Stomach (tissue), 9 donors: ENCODE data around the gene FASTKD3. TPM values are rescaled to one million over a fixed set of nuclear protein-coding genes. Genes with fewer than 3 reads are reported as not detected.

ENCODE experiments used
- DNase-seq, 2 donors: peaks; one replicate each; pipeline versions ENCODE4 v3.0.0 to v3.0.0-alpha.2; 2013 to 2019
- H3K27ac ChIP-seq, 5 donors: fragments of 200-600 bp in 4 of 5; sonication (generic) in 4 of 5; one replicate each; pipeline ENCODE4 v1.5.1; 2013 to 2019; ENCODE audit warnings: mild to moderate bottlenecking in 1 of 5, moderate library complexity in 1 of 5
- H3K27me3 ChIP-seq, 3 donors: fragments of 200-600 bp; sonication (generic); one replicate each; pipeline ENCODE4 v1.5.1; 2017 to 2019; ENCODE audit warnings: mixed run types in 1 of 3
- H3K36me3 ChIP-seq, 4 donors: fragments of 200-600 bp; sonication (generic); 1 replicate in 3 of 4; 2 replicates in 1 of 4; pipeline ENCODE4 v1.5.1; 2016 to 2019
- H3K4me1 ChIP-seq, 4 donors: fragments of 200-600 bp; sonication (generic); one replicate each; pipeline ENCODE4 v1.5.1; 2016 to 2019
- H3K4me3 ChIP-seq, 4 donors: fragments of 200-600 bp; sonication (generic) in 3 of 4; one replicate each; pipeline ENCODE4 v1.5.1; 2016 to 2019; ENCODE audit warnings: mild to moderate bottlenecking in 1 of 4
- H3K9me3 ChIP-seq, 4 donors: fragments of 200-600 bp; sonication (generic); one replicate each; pipeline ENCODE4 v1.5.1; 2016 to 2019
- EP300 ChIP-seq: sonication (generic); formaldehyde crosslinking; IDR thresholded peaks from one replicate; pipeline ENCODE4 v1.6.1; 2017; ENCODE audit warnings: antibody characterized with exemption
- POLR2A ChIP-seq, 4 donors: fragments of 450-650 bp; IDR thresholded peaks; one replicate each; pipeline ENCODE4 v1.6.1; 2016; ENCODE audit warnings: antibody characterized with exemption in 4 of 4, control low read depth in 2 of 4, mild to moderate bottlenecking in 1 of 4, moderate library complexity in 1 of 4
- POLR2AphosphoS5 ChIP-seq, 3 donors: sonication (generic); formaldehyde crosslinking; IDR thresholded peaks; one replicate each; pipeline ENCODE4 v1.6.1; 2016; ENCODE audit warnings: antibody characterized with exemption in 3 of 3
- WGBS, 5 donors: extraction: QIAGEN DNeasy Blood & Tissue Kit in 3 of 5; methylation state at CpG; one replicate each; pipeline versions ENCODE4 v1.1.5 to v1.1.7; 2013 to 2018; 5-methylcytosine and 5-hydroxymethylcytosine counted together
- intact Hi-C: fragments of 100-400 bp; cut with DNase I; formaldehyde crosslinking; loops from one replicate; pipeline ENCODE4 v1.15.1; 2023; ENCODE audit warnings: low total_unique reads
- polyA plus RNA-seq, 3 donors: library from polyadenylated mRNA; stranded (reverse); fragments of 200-250 nt; gene quantifications; one replicate each; pipeline ENCODE4 v1.2.3, GENCODE V29; 2013
- total RNA-seq, 5 donors: library from RNA; depleted of rRNA; stranded (reverse); fragments of >200 nt; gene quantifications; one replicate each; pipeline versions ENCODE4 v1.1.0 to v1.2.3, GENCODE V29; 2014 to 2016
- TF ChIP-seq, protein P1 (sequence below), 7 experiments: fragments of 450-650 bp in 4 of 7; fragments of 200-600 bp in 3 of 7; sonication (generic) in 3 of 7; IDR thresholded peaks; one replicate each; pipeline ENCODE4 v1.5.1; 2016 to 2019; ENCODE audit warnings: antibody characterized with exemption in 7 of 7, control low read depth in 2 of 7, mild to moderate bottlenecking in 1 of 7
- donor health status: healthy with polysubstance abuse.
- donor health status: Bipolar disorder and iron deficiency.
- donor health status: healthy.

The FASTKD3 gene
- total and polyA plus RNA-seq, 8 donors = 0.58 to 13.0 (median 9.9) TPM; not detected in 1

- TF ChIP-seq POLR2AphosphoS5 (IDR thresholded peaks at IDR 0.05) (no peak), POLR2A (IDR thresholded peaks at IDR 0.05) (no peak), EP300 (no peak)
- TF ChIP-seq, protein P1, sequence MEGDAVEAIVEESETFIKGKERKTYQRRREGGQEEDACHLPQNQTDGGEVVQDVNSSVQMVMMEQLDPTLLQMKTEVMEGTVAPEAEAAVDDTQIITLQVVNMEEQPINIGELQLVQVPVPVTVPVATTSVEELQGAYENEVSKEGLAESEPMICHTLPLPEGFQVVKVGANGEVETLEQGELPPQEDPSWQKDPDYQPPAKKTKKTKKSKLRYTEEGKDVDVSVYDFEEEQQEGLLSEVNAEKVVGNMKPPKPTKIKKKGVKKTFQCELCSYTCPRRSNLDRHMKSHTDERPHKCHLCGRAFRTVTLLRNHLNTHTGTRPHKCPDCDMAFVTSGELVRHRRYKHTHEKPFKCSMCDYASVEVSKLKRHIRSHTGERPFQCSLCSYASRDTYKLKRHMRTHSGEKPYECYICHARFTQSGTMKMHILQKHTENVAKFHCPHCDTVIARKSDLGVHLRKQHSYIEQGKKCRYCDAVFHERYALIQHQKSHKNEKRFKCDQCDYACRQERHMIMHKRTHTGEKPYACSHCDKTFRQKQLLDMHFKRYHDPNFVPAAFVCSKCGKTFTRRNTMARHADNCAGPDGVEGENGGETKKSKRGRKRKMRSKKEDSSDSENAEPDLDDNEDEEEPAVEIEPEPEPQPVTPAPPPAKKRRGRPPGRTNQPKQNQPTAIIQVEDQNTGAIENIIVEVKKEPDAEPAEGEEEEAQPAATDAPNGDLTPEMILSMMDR (IDR thresholded peaks at IDR 0.05) = no peak
- WGBS, 5 donors = 87 to 93% (median 89%) methylated on average over 4 of the region's 4 CpGs
- intact Hi-C loops = no loop called here
- Histone ChIP-seq H3K9me3 (no peaks in the 10 kb centered on the region), H3K4me3 (no peak overlapping the region), H3K4me1 (peaks cover 11 to 29% (median 17%) of the 10 kb centered on the region in 4 donors), H3K27ac (no peak overlapping the region), H3K27me3 (no peaks in the 10 kb centered on the region), H3K36me3 (peaks cover 24 to 90% (median 87%) of the 10 kb centered on the region in 4 donors)
- no peak for DNase-seq
Measured at GRCh38 chr5:7882926-7883325, 14.1 kb upstream of the FASTKD3 start.

GRCh38 chr5:7881816-7882215 lies 13.0 kb upstream of the FASTKD3 start:
- peaks cover 26 to 99% (median 93%) of the 10 kb centered on the region in 4 donors for H3K36me3 ChIP-seq
- H3K4me3 ChIP-seq = no peak overlapping the region
- TF ChIP-seq POLR2AphosphoS5 (IDR thresholded peaks at IDR 0.05) = no peak
- TF ChIP-seq, protein P1 (IDR thresholded peaks at IDR 0.05) = no peak
- WGBS, 5 donors = 91 to 97% (median 94%) methylated on average over 2 of the region's 2 CpGs
- DNase-seq = no peak
- H3K9me3 ChIP-seq = no peaks in the 10 kb centered on the region
- no peaks in the 10 kb centered on the region for H3K27me3 ChIP-seq
- no peak overlapping the region for H3K27ac ChIP-seq
- H3K4me1 ChIP-seq = peaks cover 12 to 27% (median 21%) of the 10 kb centered on the region in 4 donors
- intact Hi-C loops = no loop called here

GRCh38 chr5:7881091-7881490 lies 12.3 kb upstream of the FASTKD3 start:
- Histone ChIP-seq H3K27ac (no peak overlapping the region), H3K27me3 (no peaks in the 10 kb centered on the region), H3K36me3 (peaks cover 33 to 99% (median 93%) of the 10 kb centered on the region in 4 donors), H3K4me1 (peaks cover 12 to 28% (median 21%) of the 10 kb centered on the region in 4 donors), H3K9me3 (no peaks in the 10 kb centered on the region), H3K4me3 (no peak overlapping the region)
- intact Hi-C loops = no loop called here
- 85 to 94% (median 91%) methylated on average over 4 of the region's 4 CpGs for WGBS, 5 donors
- DNase-seq = no peak
- TF ChIP-seq POLR2A (IDR thresholded peaks at IDR 0.05) (no peak), EP300 (no peak), POLR2AphosphoS5 (IDR thresholded peaks at IDR 0.05) (no peak)
- TF ChIP-seq, protein P1 (IDR thresholded peaks at IDR 0.05) = no peak

DNA sequence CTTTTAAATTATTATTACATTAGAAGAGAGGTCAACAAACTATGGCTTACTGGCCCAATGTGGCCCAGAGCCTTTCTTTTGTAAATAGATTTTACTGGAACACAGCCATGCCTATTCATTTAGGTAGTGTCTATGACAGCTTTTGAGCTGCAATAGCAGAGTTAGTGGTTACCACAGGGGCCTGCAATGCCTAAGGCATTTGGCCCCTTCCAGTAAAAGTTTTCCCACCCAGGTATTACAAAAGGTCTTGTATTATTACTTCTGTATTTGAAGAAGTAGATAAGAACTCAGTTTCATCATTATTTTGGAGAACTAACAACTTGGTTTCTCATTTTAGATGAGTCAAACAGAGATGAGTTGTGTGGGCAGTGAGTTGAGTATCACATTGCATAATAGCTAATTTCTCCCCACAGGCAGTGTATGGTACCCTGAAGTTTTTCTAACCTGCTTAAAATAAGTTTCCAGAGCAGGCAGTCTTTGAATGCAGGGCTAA lies 9.6 kb upstream of the FASTKD3 start:
- no peak overlapping the region for H3K4me3 ChIP-seq
- peaks cover 31 to 91% (median 81%) of the 10 kb centered on the region in 4 donors for H3K36me3 ChIP-seq
- no peaks in the 10 kb centered on the region for H3K27me3 ChIP-seq
- intact Hi-C loops = no loop called here
- TF ChIP-seq POLR2A (IDR thresholded peaks at IDR 0.05) (no peak), POLR2AphosphoS5 (IDR thresholded peaks at IDR 0.05) (no peak), EP300 (no peak)
- TF ChIP-seq, protein P1 (IDR thresholded peaks at IDR 0.05) = no peak
- H3K9me3 ChIP-seq = no peaks in the 10 kb centered on the region
- no peak for DNase-seq
- H3K4me1 ChIP-seq = peaks cover 12 to 28% (median 21%) of the 10 kb centered on the region in 4 donors
- peak overlapping the region in 2 of 5 donors; percentile 15 to 22 for H3K27ac ChIP-seq
